Loucy (cell line): ENCODE measurements around the gene RWDD4.

Experiments
- CTCF ChIP-seq: fragments of 200-600 bp; sonication (generic); conservative IDR thresholded peaks from 2 replicates; pipeline ENCODE4 v1.5.1; 2014; ENCODE audit warnings: mild to moderate bottlenecking, antibody characterized with exemption, low read length
- EZH2phosphoT487 ChIP-seq: fragments of 200-600 bp; IDR thresholded peaks from 2 replicates; pipeline ENCODE4 v1.6.1; 2018; ENCODE audit warnings: antibody characterized with exemption, mild to moderate bottlenecking, moderate library complexity, borderline replicate concordance

GRCh38 chr4:183600189-183600685 lies 58.7 kb downstream of the RWDD4 start:
- peak; percentile 67 for TF ChIP-seq CTCF
- no peak for TF ChIP-seq EZH2phosphoT487
